Measurements from ENCODE around the gene MYO1D.

Gene MYO1D

DNA sequence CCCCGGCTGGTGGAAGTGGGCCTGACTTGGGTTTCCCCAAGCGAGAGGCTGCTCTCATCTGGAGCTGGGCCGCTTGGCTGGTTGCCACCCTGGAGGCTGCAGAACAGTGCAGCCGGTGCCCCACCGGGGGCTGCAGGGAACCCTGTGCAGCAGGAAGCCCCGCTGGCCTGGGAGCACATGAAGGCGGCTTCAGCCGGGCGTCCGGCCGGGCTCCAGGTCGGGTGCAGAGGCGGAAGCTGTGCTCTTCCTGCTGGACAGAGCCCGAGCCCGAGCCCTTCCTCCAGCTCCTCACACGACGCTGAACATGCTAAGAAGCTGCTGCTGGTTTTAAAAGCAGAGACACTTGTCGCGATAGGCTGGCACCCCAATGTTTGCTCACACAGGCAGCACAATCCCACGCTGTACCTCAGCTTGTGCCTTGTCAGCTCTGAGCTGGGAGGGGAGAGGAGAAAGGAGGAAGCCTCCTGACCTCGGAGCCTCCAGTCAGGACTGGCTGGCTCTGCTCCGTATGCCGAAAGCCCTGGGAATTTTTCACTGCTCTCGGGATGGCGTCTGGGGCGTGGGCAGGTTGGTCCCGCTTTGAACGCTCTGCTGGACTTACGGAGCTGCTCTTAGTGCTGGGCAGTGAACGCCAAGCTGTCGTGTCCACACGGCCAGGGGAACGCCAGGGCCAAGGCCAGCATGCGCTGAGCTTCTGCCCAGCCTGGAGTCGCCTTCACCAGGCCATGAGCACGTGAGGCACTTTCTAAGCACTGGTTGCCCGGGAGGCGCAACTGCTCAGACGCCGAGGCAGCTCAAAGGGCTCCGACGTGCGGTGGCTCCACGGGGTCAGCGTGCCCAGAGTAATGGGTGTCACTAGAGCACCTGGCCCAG, 381.3 kb downstream of the MYO1D start:
- no peak for DNase-seq

DNA sequence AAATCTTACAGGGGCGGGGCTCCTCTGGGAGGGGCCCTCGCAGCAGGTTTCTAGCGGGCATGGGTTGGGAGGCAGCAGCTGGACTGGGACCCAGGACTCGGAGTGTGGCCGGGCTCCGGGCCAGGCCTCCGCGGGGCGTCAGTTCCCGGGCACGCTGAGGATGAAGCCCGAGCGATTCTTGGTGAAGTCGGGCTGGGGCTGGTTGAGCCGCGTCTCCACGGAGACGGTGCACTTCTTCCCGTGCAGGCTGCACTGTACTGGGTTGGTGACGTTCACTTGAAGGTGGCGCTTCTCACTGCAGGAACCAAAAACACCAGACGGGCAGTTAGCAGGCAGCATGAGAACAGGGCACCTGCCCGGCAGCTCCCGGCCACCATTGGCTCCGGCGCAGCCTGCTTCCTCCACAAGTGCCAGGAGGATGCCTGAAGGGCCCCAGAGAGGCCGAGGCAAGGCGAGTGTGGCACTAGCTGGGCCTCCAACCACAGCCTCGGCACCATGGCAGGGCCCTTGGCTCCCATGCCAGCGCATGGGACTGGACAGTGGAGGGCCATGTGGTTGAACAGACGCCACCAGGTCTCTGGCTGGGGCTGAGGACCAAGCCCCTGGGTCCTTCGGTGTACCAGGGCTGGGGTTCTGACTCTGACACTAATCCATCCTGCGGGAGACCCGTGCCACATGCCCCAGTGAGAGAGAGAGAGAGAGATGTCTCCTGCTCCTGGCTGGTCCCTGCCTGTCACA, 382.1 kb downstream of the MYO1D start:
- DNase-seq: peak; percentile 90

DNA sequence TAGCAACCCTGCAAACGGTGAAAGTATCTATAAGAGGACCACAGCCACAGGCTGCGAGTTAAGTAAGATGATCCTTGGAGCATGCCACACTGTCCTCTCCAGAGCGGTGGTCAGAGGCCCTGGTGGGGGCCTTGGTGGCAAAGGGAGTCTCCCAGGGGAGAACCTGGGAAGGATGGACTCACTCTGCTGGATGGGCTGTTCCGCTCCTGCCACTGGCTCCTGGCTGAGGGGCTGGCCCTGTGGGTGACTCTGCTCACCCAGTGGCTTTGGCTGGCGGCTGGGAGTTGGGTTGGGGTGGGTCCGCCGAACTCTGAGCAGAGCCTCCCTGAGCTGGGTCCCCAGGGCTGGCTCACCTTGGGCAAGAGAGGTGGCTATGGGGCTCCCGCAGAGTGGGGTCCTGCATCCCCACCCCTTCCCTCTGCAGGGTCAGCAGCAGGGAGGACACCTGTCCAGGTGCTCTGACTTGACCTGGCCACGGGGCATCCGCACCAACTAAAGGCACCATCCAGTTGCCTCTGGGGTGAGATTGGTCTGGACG, 382.9 kb downstream of the MYO1D start:
- DNase-seq: no peak

DNA sequence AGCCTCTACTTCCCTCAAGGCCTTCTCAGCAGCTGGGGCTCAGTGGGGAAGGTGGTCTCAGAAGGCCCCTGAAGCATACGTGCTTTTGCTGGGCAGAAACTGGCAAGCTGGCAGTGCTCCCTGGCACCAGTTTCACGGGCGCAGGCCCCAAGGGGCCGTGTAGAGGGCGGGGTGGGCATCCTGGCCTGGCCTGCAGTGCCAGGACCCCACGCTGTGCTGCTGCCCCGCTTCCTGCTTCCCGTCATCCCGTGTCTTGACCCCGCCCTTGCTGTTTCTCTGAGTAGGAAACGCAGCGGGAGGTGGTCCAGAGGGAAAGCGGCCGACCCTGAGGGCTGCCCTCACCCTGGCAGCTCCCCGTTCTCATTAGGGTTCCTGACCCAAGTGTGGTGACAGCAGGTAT, 383.4 kb downstream of the MYO1D start:
- DNase-seq: no peak

DNA sequence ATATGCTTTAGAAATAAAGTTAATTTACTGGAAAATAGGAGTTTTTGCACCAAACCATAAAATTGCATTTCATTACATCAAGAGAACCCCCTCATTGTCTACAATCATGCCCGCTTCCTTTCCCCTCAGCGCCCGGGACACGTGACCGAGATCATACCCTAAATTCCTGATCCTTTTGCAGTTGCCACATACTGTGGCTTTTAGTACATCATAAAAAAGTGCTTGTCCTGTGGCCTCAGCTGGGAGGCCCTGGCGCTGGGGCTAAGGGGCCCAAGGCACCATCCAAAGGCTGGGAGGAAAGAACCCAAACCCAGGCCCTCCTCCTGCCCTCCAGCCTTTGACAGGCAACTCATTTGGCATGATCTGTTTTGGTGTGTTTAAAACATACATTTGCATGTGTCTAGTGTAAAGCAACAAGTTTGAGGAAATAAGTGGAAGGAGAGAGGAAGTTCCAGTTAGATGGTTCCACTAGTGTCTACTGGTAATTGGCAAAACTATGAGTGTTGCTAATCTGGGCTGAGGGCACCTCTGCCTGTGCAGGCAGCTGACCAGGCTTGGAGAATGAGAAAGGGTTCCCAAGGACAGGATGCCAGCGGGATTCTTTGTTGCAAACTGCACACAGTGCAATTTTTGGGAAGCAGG, 384.2 kb downstream of the MYO1D start:
- no peak for DNase-seq

DNA sequence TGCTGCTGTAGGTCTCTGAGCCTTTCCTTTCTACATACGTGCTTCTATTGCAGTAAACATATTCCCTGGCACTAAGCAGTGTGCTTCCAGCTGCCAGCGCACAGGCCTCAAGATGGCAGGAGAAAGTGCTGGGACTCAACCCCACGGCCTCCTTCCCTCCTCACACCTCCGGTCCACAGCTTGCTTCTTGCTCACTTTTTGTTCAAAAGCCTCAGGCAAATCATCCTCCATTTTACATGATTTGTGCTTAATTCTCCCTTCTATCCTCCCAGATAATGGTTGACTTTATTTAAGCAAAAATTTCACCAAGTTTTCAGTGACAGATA, 384.7 kb downstream of the MYO1D start:
- no peak for DNase-seq

DNA sequence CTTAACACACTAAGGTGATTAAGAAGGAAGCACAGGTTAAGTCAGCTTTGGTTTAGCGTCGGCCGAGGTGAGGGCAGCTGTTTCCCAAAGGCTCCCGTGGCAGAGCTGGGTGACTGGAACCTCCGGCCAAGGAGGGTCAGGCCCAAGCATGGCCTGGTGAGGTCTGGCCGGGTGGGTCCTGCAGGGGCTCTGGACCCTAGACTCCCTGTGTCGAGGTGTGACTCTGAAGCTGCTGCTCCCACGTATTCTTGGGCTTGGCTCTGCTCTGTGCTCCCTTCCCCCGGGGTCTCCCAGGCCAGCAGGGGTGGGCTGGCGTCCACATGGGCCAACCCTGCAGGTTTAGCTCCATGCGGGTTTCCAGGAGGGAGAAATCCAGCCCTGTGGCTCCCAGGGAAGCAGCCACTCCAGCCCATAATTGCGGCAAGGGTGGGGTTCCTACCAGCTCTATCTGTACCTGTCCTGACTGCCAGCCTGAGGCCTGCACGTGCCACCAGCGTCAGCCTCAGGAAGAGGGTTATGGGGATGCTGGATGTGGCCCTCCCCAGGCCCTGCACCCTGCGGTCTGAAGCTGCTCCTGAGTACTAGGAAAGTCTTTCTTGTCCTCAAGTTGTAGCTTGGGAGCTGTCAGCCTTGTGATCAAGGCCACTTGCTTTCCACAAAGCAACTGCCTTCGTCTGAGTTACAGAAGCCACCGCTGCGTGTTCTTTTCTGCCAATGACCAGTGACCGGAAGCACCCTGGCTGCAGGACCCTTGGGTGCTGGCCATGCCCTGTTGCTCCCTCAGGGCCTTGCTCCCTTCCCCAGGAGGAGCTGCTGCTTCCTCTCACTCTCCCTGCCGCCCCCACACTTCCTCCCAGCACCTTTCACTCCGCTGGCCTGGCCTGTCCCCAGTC, 385.3 kb downstream of the MYO1D start:
- DNase-seq: no peak

DNA sequence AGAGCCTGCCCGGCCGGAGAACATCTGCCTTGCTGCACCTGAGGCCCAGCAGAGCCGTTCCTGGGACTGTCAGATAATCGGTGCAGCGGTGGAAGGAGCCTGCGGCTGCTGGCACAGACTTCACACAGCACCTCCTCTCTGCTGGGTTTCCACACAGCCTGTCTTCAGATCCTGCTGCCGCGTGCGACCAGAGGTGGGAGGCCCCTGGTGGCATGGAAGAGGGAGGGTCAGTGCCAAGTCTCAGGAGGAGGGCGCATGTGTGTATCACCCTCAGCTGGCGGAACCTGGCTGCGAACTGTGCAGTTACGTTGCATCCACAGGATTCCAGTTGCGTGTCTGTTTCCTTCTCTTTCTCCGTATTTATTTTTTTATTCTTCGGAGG, 386.8 kb downstream of the MYO1D start:
- DNase-seq: peak; percentile 69

DNA sequence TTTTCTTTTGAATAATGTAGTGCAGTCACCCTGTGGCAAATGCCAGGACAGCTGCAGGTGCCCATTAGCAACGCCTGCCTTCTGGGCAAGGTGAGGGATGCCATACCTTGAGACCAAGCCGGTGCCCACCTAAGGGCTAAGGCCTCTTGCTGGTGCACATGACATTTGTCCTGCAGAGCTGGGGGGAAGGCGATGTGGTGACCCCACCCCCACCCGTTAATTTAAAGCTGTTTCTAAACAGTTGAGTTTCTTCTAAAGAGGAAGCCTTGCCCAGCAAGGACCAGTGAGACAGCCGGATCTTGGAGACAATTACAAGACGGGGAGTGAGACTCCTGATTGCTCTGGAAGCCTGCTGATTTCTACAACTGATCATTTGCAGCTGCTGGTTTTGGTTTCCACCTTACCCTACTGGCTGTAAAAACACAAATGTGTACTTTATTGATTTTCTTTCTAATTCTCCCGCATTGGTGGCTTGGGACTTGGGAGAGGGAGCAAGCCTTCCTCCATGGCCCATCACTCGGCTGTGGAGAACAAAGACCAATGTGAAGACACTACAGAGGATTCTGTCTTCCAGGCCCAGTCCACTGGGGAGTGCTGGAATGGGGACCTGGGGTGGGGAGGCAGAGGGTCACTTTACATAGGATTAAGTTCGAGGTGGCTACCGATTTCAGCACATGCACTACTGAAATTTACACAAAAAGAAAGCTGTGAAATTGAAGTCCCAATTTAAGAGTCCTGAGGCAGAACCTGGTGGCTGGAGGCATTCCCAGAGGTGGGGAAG, 387.4 kb downstream of the MYO1D start:
- DNase-seq: no peak

DNA sequence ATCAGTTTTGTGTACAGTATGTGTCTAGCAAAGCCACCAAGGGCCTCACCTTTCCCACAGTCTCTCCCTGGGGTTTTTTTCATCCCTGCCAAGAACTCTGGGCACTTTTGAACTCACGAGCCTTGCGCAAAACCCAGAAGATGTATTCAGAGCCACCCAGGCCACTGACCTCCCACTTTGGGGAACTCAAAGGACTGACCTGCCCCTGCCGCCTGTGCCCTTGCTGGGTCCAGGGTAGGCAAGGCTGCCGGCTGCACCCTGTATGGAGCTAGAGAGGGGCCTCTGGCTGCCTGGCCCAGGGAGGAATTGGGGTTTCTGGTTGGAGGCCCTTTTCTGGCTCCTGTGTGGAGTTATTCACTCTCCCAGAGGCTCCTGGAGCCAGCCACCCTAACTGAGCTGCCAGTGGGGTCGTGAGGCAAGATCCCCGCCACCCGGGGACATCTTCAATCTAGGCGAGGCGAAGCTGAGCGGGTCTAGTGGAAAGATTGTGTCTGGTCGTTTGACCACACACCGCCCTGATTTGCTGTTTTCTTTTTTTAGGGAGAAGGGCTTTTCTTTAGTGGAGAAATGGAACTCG, 388.2 kb downstream of the MYO1D start:
- no peak for DNase-seq

DNA sequence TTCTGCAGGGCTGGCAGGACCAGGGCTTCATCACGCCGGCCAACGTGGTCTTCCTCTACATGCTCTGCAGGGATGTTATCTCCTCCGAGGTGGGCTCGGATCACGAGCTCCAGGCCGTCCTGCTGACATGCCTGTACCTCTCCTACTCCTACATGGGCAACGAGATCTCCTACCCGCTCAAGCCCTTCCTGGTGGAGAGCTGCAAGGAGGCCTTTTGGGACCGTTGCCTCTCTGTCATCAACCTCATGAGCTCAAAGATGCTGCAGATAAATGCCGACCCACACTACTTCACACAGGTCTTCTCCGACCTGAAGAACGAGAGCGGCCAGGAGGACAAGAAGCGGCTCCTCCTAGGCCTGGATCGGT, 388.8 kb downstream of the MYO1D start:
- DNase-seq: no peak

DNA sequence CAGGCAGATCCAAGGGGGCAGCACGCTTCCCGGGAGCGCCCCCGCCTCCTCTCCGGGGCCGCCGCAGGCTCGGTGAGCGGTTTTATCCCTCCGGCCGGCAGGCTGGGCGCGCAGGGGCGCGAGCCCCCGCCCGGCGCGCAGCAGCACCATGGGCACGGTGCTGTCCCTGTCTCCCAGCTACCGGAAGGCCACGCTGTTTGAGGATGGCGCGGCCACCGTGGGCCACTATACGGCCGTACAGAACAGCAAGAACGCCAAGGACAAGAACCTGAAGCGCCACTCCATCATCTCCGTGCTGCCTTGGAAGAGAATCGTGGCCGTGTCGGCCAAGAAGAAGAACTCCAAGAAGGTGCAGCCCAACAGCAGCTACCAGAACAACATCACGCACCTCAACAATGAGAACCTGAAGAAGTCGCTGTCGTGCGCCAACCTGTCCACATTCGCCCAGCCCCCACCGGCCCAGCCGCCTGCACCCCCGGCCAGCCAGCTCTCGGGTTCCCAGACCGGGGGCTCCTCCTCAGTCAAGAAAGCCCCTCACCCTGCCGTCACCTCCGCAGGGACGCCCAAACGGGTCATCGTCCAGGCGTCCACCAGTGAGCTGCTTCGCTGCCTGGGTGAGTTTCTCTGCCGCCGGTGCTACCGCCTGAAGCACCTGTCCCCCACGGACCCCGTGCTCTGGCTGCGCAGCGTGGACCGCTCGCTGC, 389.3 kb downstream of the MYO1D start:
- no peak for DNase-seq

DNA sequence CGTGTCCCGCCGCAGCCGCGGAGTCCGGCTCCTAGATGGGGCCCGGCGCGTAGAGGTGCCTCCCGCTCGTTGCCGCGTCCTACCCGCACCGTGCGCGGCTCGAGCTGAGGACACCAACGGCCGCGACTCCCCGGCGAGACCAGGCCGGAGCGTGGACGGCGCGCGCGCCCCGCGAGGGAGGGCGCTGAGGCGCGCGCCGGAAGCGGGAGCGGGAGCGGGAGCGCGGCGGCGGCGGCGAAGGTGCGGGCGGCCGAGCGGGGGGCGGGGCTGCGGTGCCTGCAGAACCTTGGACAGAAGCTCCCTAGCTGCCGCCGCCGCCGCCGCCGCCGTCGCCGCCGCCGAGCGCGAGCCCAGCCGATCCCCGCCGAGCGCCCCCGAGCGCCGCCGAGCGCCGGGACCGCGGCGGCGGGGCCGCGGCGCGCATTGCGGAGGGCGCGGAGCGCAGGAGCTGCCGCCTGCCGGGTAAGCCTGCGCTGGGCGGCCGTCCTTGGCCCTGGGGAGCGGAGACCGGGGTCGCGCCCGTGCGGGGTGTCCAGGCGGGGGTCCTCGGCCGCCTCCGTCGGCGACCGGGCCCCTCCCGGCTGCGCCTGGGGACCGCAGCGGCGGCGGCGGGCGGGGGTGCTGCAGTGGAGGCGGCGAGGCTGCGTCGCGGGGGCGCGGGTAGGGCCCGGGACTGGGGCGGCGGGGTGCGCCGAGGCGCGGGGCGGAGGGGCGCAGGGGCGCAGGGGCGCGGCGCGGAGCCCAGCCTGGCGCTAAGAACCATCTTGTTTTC, 390.0 kb downstream of the MYO1D start, which contains the start of gene CDK5R1:
Gene CDK5R1, plus strand, starts transcription at position 293 of the 772 bp plus-strand sequence. CDS start 628 bp downstream, outside the sequence.
- peak; percentile 39 for DNase-seq

DNA sequence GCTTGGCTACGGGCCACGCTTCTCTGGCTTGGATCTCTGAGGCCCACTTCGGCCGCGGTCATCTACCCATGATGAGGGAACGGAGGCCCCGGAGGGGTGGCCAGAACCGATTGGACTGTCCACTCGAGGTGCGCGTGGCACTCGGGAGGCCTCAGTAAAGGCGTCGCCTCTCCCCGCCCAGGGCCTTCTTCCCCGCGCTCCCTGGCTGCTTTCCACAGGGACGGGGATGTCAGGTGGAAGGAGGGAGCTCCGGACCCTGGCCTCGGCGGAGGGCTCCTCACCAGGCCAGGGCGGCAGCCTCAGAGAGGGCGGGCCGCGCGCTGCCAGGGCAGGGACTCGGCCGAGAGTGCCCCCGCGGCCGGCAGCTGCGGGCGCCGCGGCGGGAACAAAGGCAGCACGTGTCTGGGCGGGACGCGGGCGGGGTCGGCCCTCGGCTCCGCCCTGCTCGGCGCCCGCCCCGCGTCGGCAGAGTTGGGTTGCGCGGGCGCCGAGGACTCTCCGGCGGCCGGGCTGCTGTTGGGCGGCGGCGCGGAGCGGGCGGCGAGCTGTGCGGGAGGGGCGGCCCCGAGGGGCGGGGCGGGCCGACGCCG, 390.7 kb downstream of the MYO1D start:
- peak; percentile 63 for DNase-seq

DNA sequence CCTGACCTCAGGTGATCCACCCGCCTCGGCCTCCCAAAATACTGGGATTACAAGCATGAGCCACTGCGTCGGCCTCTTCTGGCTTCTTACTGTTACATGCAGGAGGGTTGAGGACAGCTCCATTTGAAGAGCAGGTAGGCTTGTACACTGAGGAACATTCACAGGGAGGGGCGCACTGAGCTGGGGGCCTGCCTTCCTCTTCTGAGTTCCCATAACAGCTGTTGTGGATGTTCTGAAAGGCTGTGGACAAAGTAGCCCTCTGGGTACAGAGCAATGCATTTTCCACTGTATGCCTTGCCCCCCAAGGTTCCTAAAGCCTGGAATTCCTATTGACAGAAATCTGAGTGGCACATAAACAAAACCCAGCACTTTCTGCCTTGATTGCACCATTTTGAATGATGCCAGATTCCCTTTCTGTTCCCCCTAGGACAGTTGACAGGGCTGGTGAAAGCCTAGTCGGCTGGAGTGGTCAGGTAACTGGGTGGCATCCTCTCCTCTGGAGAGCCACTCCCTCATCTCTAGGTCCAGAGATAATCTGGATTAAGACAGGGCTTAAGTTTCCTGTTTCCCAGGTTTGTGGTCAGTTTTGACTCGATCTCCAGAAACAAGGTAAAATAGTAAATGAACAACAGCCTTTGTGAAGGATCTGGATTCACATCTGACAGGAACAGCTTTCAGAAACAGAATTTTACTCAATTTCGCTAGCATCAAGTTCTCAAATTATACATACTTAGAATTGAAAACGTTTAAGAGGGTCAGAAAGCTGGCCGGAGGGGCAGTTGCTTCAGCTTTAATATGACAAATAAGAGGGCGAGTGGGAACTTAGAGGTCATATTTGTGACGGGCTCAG, 391.4 kb downstream of the MYO1D start:
- no peak for DNase-seq

DNA sequence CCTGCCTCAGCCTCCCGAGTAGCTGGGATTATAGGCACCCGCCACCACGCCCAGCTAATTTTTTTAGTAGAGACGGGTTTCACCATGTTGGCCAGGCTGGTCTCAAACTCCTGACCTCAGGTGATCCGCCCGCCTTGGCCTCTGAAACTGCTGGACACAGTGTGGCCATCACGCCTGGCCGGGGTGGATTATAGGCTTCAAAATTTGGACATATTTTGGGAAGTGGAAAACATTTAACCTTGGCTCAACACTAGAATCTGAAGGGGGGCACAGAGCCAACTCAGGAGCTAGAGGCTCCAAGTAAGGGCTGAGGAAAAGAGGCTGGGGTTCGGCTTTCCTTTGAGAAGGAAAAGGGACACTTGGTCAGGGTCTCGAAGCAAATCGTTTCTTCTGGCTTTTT, 392.3 kb downstream of the MYO1D start:
- DNase-seq: no peak

DNA sequence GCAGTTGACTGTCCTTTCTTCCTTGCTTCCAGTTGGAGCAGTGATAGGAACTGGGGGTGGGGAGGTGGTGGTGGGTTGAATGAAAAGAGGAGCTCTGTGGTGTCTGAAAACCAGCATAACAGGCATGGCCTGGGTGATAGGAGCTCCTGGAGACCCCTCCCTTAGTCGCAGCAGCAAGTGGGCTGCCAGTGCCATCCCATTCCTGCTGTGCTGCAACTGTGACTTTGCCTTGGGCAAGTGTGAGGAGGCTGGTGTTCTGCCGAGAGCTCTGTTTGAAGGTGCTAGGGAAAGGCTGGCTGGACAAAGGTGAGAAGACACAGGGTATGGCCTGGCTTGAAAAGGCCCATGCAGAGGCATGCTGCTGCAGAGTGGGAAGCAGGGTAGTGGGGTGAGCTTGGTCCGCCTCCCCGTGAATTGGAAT, 392.9 kb downstream of the MYO1D start:
- no peak for DNase-seq

DNA sequence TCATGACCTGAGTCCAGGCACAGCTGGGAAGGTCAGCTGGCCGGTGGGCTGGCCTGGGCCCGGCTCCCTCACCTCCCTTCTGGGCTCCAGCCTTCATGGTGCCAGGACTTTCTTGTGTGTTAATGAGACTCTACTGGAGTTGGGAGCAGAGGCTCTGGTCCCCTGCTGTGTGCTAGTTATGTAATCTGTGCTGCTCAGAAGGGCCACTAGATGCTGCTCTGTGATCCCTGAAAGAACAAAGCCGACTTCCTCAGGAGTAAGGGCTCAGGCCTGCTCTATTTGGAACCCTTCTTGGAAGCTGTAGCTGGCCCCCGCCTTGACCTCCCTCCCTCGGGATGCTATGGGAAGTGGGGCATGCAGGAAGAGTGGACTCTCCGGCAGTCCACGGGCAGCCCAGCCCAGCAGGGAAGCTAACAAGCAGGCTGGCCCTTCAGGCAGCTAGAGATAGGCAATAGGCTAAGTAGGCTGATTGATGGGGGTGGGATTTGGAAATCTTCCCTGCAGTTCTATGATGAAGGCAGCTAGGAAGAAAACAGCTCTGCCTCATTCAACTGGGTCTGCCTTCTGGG, 393.4 kb downstream of the MYO1D start:
- DNase-seq: peak; percentile 79

Measured in DMS 273 treated with DMSO at 0.1 percent for 48 hours (cell line).